H1 (cell line): ENCODE results near the gene GLS. TPM values are rescaled to one million over a fixed set of nuclear protein-coding genes. Genes with fewer than 3 reads are reported as not detected.

Experiments
- CHD7 ChIP-seq: fragments of 300-600 bp; sonication (generic); IDR thresholded peaks from 2 replicates; pipeline ENCODE4 v1.7.1; 2012; ENCODE audit warnings: low read length, moderate library complexity, mild to moderate bottlenecking, inconsistent platforms; ENCODE audit not compliant: insufficient replicate concordance
- CTCF ChIP-seq, 3 experiments: IDR thresholded peaks; 1 replicate in 2 of 3; 2 replicates in 1 of 3; pipeline versions ENCODE4 v1.5.1 to v1.6.1; 2011; ENCODE audit warnings: low read length in 3 of 3, mild to moderate bottlenecking in 3 of 3, inconsistent platforms in 2 of 3, low read depth in 1 of 3, moderate library complexity in 1 of 3; ENCODE audit not compliant: insufficient read depth in 1 of 3; ENCODE audit errors: control extremely low read depth in 1 of 3
- EGR1 ChIP-seq: IDR thresholded peaks from 2 replicates; pipeline ENCODE4 v1.6.1; 2011; ENCODE audit warnings: low read depth, low read length, borderline replicate concordance
- HDAC2 ChIP-seq, 2 experiments: fragments of 300-600 bp in 1 of 2; sonication (generic) in 1 of 2; IDR thresholded peaks; 2 replicates each; pipeline ENCODE4 v1.6.1; 2011 to 2012; ENCODE audit warnings: low read depth in 2 of 2, low read length in 2 of 2, mild to moderate bottlenecking in 2 of 2, moderate library complexity in 2 of 2, borderline replicate concordance in 1 of 2, inconsistent platforms in 1 of 2
- KDM4A ChIP-seq: IDR thresholded peaks from one replicate; pipeline ENCODE4 v1.7.1; 2012; ENCODE audit warnings: low read depth, mild to moderate bottlenecking, moderate library complexity, low read length, inconsistent platforms; ENCODE audit not compliant: severe bottlenecking
- NANOG ChIP-seq: IDR thresholded peaks from 2 replicates; pipeline ENCODE4 v1.6.1; 2011; ENCODE audit warnings: low read length, low read depth, mild to moderate bottlenecking, inconsistent platforms; ENCODE audit not compliant: insufficient read depth, poor library complexity, severe bottlenecking
- TAF1 ChIP-seq: IDR thresholded peaks from 2 replicates; pipeline ENCODE4 v1.6.1; 2011; ENCODE audit warnings: mild to moderate bottlenecking, low read depth, low read length
- TAF7 ChIP-seq: optimal IDR thresholded peaks from 2 replicates; pipeline ENCODE3; 2011; ENCODE audit warnings: low read depth, mild to moderate bottlenecking, inconsistent platforms, low read length, moderate library complexity, borderline replicate concordance
- TBP ChIP-seq: IDR thresholded peaks from 2 replicates; pipeline ENCODE4 v1.6.1; 2011; ENCODE audit warnings: low read depth, low read length, improper control_type of control experiment
- polyA plus RNA-seq, 7 experiments: library from polyadenylated mRNA; depleted of rRNA in 3 of 7; stranded (reverse) in 5 of 7; unstranded in 2 of 7; fragments of >200 nt in 5 of 7; fragments of 200-250 nt in 2 of 7; gene quantifications; 1 replicate in 5 of 7; 2 replicates in 1 of 7; 4 replicates in 1 of 7; pipeline versions ENCODE4 v1.2.1 to v1.2.3, GENCODE V29; 2011 to 2013; ENCODE audit warnings: missing spikeins in 2 of 7, mixed read lengths in 2 of 7
- total RNA-seq: library from RNA; stranded (reverse); fragmentation: NEBNext Ultra II Directional; extraction: Animal tissue kit (Norgen Biotek cat#: 25700); gene quantifications from 2 replicates; pipeline ENCODE4 v1.2.1, GENCODE V29; 2021

GLS gene
- total and polyA plus RNA-seq, 2 of the 8 experiments (the other 6 are each of a cell fraction or from before 2014, with no cell fraction given): 15.7 to 89.8 TPM

GRCh38 chr2:190875891-190876290 is 4.7 kb upstream of the GLS start (continued):
- no peak for TF ChIP-seq CHD7
- TF ChIP-seq TAF7: no peak
- no peak for TF ChIP-seq TBP
- no peak for TF ChIP-seq NANOG
- no peak for TF ChIP-seq TAF1
- no peak for TF ChIP-seq KDM4A
- no peak for TF ChIP-seq EGR1
- no peak for TF ChIP-seq CTCF (IDR thresholded peaks at IDR 0.05; ENCODE audit: control extremely low read depth in 1 of 3, insufficient read depth in 1 of 3, low read depth in 1 of 3, low read length in 3 of 3)
- no peak for TF ChIP-seq HDAC2 (IDR thresholded peaks at IDR 0.05; ENCODE audit: borderline replicate concordance in 1 of 2, low read depth in 2 of 2, low read length in 2 of 2)
